ENCODE results near the gene FRMD8. TPM values are rescaled to one million over a fixed set of nuclear protein-coding genes. Genes with fewer than 3 reads are reported as not detected.
"Not testable (repeated sequence)": the region's sequence is repeated elsewhere in the genome, so short reads cannot be mapped to it uniquely, and the experiment has no call there.

Gene FRMD8
- total RNA-seq, 1 experiment from 2014 or later, result 102 TPM

DNA sequence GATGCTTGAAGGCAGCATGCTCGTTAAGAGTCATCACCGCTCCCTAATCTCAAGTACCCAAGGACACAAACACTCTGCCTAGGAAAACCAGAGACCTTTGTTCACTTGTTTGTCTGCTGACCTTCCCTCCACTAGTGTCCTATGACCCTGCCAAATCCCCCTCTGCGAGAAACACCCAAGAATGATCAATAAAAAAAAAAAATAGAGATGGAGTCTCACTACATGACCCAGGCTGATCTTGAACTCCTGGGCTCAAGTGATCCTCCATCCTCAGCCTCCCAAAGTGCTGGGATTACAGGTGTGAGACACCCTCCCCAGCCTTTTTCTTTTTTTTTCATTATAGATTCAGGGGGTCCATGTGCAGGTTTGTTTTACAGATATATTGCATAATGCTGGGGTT lies 65.8 kb downstream of the FRMD8 start:
- DNase-seq (ENCODE audit: low spot score), result not testable (repeated sequence)

DNA sequence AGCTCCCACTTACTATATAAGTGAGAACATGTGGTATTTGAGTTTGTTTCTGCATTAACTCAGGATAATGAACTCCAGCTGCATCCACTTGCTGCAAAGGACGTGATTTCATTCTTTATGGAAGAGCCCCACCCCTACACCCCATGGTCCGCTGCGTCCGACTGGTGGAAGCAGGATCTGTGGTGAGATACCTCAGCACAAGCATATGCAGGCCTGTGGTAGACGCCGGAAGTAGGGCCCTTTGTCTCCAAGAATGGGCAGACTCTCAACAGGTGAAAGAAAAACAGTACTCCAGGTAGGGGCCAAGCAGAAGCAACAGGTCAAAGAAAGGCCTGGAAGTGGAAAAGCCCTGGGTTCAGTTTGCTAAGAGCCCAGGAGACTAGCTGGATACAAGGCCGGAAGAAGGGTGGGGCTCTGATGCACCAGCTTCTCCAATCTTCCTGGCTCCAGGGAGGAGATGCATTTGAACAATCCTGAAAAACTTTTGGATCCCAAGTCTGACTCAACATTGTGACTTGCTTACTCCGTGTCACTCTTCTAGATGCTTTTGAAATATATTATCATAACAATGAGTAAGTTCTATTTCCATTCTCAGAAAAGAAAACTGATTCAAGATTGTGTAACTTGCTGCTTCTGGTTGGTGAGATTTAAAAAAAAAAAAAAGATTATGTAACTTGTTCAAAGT lies 66.5 kb downstream of the FRMD8 start:
- DNase-seq (ENCODE audit: low spot score), result peak; percentile 10

DNA sequence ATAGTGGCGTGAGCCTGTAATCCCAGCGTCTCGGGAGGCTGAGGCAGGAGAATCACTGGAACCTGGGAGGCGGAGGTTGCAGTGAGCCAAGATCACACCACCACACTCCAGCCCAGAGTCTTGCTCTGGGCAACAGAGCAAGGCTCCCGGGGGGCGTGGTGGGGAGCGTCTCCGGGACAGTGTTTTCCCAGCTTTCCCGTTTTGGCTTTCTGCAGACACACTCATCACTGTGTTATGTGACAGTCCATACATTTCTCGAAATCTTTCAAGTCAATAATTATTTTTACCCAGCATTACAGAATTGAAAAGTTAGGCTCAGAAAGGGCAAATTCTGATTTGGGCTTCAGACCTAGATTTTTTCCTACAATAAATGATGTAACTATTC lies 67.9 kb downstream of the FRMD8 start:
- no peak for DNase-seq (ENCODE audit: low spot score)

DNA sequence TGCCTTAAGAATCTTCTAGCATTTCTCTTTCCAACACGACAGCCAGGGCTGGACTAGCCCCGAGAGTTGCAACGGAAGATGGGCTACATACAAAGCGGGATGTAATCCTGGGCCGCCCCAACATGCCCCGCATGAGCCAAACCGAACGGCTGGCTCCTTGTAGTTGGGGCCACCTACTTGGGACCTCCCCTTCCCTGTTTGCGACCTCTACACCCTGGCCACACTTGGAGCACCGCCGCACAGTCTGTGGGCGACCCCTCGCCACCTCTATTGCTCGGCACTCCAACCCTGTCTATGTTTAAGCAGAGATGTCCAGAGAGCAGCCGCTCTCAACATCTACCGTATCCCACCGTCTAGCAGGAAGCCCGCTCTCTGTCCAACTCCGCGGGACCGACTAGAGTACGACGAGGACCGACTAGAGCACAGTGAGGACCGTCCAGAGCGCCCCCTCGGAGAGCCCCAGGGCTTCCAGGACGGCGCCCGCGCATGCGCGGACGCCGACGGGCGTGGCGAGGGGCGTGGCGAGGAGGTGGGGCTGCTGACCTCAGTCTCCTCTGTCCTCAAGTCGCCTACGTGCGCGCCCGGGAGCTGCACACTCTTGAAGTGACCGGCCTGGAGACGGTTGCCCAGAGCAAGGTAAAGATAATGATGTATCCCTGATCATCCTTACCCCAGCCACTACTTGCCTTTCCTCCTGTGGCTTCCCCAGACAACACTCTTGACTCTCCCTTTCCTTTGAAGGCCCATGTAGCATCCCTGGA lies 68.4 kb downstream of the FRMD8 start:
- DNase-seq (ENCODE audit: low spot score), result peak; percentile 92

DNA sequence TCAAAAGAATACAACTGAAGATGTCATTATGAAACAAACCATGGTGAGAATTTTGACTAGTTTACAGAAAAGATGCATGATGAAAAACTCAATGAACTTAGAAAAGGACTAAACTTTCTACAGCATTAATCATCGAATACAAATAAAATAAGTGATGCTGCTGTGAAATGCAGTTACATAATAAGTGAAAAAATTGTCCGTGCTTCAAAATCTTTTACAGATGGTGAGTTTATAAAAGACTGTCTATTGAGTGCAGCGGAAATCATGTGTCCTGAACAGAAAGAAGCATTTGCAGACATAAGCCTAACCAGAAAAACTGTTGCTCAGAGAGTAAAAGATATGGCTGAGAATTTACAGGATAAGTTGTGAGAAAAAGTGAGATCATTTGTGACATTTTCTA lies 70.0 kb downstream of the FRMD8 start:
- no peak for DNase-seq (ENCODE audit: low spot score)

DNA sequence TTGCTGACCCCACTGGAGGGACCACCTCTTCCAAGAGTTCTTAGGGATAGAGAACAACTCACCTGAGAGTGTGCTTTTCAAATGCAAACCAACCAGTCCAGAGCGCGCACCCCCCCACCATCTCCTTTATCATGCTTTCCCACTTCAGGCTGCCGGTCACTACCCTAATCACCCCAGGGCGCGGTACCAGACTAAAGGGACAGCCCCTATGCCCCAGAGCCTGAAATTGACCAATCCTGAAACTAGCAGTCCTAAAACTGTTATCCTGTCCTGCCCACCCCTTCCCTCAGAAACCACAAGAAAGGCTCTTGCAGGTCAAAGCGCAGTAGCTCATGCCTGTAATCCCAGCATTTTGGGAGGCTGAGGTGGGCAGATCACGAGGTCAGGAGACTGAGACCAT lies 73.1 kb downstream of the FRMD8 start:
- DNase-seq (ENCODE audit: low spot score), result no peak

Small RNAs within 50 kb of the gene (small RNA-seq; reads per million reads assigned to genes)
- not detected for gene RF01684

Other genes with a start within 250 kb of the FRMD8 start
- gene SPDYC, start 216.4 kb upstream of the FRMD8 start, total RNA-seq (2014; rRNA removed; shearing (Covaris generic)), result not detected in 2 replicates
- gene CAPN1, start 204.7 kb upstream of the FRMD8 start, total RNA-seq (2014; rRNA removed; shearing (Covaris generic)), result 594 and 654 TPM in 2 replicates
- gene POLA2, start 124.7 kb upstream of the FRMD8 start, total RNA-seq (2014; rRNA removed; shearing (Covaris generic)), result 24.8 and 27.5 TPM in 2 replicates
- gene CDC42EP2, start 71.8 kb upstream of the FRMD8 start, total RNA-seq (2014; rRNA removed; shearing (Covaris generic)), result 30.9 and 36.5 TPM in 2 replicates
- 28.8 and 30.2 TPM in 2 replicates for gene DPF2, start 52.8 kb upstream of the FRMD8 start, total RNA-seq (2014; rRNA removed; shearing (Covaris generic))
- gene TIGD3, start 31.9 kb upstream of the FRMD8 start, total RNA-seq (2014; rRNA removed; shearing (Covaris generic)), result 2.9 and 3.0 TPM in 2 replicates
- 5.8 and 8.8 TPM in 2 replicates for gene SLC25A45, start 4.0 kb upstream of the FRMD8 start, total RNA-seq (2014; rRNA removed; shearing (Covaris generic))
- 50.1 and 61.5 TPM in 2 replicates for gene NEAT1, start 36.2 kb downstream of the FRMD8 start, total RNA-seq (2014; rRNA removed; shearing (Covaris generic))
- 1,827 and 2,040 TPM in 2 replicates for gene MALAT1, start 112.4 kb downstream of the FRMD8 start, total RNA-seq (2014; rRNA removed; shearing (Covaris generic))
- gene SCYL1, start 138.4 kb downstream of the FRMD8 start, total RNA-seq (2014; rRNA removed; shearing (Covaris generic)), result 177 and 182 TPM in 2 replicates
- gene LTBP3, start 171.7 kb downstream of the FRMD8 start, total RNA-seq (2014; rRNA removed; shearing (Covaris generic)), result 146 and 164 TPM in 2 replicates
- 137 and 158 TPM in 2 replicates for gene ZNRD2, start 183.8 kb downstream of the FRMD8 start, total RNA-seq (2014; rRNA removed; shearing (Covaris generic))
- gene FAM89B, start 185.9 kb downstream of the FRMD8 start, total RNA-seq (2014; rRNA removed; shearing (Covaris generic)), result 122 and 127 TPM in 2 replicates
- gene EHBP1L1, start 189.4 kb downstream of the FRMD8 start, total RNA-seq (2014; rRNA removed; shearing (Covaris generic)), result 125 and 149 TPM in 2 replicates
- 1.2 and 2.5 TPM in 2 replicates for gene KCNK7, start 209.2 kb downstream of the FRMD8 start, total RNA-seq (2014; rRNA removed; shearing (Covaris generic))
- gene MAP3K11, start 227.6 kb downstream of the FRMD8 start, total RNA-seq (2014; rRNA removed; shearing (Covaris generic)), result 129 and 134 TPM in 2 replicates
- 87.6 and 102 TPM in 2 replicates for gene PCNX3, start 229.1 kb downstream of the FRMD8 start, total RNA-seq (2014; rRNA removed; shearing (Covaris generic))